HG03575 (cell line): ENCODE results near the gene COA8.

Source experiments
- ATAC-seq: cut with Tn5 transposase; IDR thresholded peaks from one replicate; pipeline ENCODE4 v1.9.1; 2021; ENCODE audit not compliant: unreplicated experiment, insufficient number of reproducible peaks, low FRiP score; ENCODE audit errors: extremely low read depth

Gene COA8

DNA sequence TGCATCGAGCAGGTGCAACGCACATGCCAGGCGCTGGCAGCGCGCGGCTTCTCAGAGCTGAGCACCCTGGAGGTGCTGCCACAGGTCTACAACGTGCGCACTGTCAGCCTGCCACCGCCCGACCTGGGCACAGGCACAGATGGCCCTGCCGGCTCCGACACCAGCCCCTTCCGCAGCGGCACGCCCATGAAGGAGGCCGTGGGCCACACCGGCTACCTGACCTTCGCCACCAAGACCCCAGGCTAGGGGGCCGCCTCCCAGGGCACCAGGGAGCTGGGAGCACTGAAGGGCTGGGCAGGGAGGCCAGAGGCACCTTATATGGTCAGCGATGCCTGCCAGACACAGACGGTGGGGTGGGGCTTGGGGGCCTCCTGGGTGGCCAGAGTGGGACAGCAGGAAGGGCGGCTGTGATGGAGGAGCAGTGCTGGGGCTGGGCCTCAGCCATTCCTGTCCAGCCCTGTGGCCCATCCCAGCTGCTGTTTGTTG is 28.1 kb upstream of the COA8 start:
- no peak for ATAC-seq

DNA sequence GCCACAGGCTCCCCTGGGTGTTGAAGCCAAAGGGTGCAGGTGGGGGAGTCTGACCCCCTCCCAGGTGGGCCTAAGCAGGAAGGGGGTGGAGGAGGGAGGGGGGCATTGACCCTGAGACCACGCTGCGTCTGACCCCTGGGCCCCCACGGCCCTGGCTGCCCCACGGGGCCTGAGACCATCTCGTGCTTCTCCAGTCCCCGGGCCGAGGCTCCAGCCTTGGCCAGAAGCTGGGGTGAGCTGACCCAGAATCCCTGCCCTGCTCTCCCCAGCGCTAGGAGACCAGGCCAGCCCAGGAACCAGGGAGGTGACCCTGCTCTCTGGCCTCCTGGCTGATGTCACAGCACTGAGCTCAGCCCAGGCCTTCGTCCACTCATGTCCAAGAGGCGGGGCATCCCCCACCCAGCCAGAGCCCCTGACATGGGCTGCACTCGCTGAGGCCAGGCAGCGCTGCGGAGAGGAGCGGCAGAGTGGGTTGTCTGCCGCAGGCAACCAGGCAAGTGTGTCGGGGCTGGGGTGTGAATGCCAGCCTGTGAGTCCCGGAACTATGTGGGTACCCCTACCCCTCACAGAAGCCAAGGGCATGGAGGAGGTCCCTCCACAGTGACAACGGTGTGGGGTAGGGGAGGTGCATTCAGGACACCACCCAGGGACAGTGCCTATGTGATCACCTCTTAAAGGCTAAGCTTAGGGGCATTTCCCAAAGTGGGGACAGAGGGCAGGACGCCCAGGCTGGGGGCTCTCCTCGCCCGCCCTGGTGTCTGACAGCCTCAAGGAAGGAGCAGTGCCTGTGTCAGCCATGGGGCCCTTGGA is 27.5 kb upstream of the COA8 start:
- ATAC-seq = no peak

GRCh38 chr14:103535891-103536565 is 26.7 kb upstream of the COA8 start:
- ATAC-seq = no peak

DNA sequence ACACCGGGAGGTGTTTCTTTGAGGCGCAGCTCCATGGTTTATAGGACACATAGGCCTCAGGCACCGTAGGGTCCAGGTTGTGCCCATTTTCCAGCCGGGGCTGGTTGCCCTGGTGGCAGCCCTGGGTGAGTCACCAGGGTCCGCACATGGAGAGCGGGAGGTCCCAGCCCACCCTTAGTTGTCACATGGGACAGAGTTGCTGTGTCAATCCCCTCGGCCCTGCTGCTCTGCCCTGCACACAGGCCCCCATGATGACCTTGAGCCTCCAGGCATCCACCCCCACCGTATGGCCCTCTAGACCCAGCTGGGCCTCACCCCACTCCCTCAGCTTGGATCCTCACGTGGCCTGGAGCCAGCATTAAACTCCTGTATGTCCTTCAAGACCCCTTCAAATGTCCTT is 26.1 kb upstream of the COA8 start:
- ATAC-seq = no peak

DNA sequence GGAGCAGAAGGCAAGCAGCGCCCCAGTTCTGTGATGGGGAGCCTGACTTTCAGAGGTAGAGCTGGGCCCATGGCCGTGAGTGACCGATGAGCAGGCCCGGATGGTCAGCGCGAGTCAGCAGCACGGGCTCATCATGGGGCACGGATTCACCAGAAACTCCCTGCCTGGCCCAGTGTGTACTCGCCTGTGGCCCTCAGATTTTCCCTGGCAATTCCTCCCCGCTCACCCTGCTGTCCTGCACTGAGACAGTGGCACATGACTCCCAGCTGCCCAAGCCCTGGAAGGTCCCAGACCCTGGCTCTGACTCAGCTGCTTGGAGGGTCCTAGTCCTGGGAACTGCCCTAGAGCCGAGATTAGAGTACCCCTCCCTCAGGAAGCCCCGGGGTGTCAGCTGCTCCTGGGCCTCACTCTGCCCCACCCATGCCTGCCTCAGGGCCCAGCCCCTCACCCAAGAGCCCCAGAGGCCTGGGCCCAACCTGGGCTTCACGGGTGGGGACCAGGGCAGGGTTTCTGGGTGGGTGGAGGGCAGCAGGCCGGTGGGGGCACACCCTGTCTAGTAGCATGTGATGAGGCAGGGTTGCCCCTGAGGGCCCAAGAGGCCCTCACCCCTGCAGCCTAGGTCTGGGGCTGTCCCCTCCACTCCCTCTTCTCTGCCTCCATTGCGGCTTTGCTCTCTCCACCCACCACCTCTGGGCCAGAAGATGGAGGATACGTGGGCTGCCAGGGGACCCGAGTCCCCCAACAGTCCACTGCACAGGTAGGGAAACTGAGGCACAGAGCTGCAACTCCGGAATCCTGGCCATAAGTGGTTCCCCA is 25.4 kb upstream of the COA8 start:
- ATAC-seq = no peak

DNA sequence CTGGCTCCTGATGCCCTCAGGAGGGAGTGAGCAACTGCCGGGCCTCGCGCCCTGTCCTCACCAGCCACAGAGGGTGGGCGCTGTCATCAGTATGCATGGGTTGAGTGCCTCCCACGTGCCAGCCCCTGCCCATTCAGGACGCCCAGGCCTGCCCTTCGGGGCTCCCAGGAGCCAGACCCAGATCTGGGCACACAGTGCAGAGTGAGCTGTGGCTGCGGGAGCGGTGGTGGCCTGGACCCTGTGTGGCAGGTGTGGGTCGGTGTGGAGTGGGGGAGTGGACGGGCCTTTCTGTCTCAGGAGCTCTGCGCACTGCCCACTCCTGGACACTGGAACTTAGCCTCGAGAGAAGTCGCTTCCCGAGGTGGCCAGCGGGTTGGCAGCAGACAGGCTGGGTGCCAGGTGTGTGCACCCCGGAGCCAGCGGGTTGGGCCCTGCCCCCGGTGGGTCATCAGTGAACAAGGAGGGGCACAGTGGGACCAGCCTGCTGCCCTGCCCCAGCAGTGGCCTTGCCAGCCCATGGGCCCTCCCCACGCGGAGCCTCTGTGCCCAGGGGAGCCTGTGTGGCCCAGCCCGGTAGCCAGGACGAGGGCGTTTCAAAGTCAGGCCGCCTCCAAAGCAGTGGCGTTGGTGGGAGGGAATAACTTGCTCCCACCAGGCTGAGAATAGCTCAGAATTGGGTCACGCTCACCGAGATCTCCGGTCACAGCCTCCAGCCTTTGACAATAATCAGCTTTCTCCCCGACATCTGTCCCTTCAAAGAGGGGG is 24.3 kb upstream of the COA8 start:
- ATAC-seq = no peak

- ATAC-seq = no peak
Measured at GRCh38 chr14:103539056-103539825, 23.5 kb upstream of the COA8 start.

- no peak for ATAC-seq
Measured at GRCh38 chr14:103540821-103541708, 21.7 kb upstream of the COA8 start.

GRCh38 chr14:103541709-103542604 is 20.8 kb upstream of the COA8 start:
- no peak for ATAC-seq

DNA sequence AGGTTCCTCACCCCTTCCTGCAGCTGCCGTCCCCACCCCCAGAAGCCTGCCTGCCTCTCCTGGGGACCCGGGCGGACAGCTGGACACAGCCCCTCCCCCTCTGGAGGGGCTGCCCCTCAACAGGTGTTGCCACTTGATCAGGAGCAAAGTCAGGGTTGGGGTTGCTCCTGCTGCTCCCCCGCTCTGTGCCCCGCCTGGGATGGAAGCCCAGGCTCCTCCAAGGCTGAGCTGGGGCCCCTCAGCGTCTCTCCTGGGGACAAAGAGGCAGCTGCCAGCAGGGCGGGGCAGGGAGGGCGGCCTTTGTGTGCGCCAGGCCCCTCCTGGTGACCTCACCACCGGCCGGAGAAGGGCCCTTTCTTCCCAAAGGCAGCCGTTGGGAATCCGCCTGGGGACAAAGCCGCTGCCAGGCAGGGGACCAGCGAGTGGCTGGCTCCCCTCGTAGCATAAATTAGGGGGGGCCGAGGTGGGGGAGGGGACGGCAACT is 20.1 kb upstream of the COA8 start:
- ATAC-seq = no peak

GRCh38 chr14:103543140-103543539 is 19.6 kb upstream of the COA8 start:
- no peak for ATAC-seq

DNA sequence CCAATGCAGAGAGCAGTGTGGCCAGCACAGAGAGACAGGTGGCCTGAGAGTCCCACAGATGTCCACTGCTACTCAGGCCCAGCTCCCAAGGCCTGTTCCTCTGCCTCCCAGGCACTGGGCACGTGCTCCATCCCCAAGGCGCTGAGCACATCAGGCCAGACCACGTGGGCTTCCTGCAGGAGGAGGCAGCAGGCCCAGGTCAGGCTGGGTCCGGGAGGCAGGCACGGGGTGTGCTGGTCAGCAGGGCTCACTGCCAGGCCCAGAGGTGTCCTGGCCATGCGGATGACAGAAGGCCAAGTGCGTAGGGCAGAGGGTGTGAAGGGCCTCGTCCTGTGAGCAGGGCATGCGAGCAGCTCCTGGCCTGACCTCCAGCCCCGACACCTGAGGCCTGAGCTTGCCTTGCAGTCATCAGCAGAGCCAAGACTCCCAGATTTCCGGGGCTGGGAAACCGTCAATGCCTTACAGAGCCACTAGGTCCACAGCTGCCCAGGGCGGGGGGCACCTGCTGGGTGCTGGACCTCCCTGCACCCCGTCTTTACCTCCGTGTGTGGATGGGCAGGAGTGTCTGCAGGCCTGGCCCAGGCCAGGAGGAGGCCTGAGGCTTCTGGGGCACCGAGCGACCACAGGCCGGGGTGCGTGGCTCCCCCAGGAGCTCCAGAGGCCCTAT is 18.9 kb upstream of the COA8 start:
- no peak for ATAC-seq

- ATAC-seq = no peak
Measured at GRCh38 chr14:103544388-103545218, 18.2 kb upstream of the COA8 start.

DNA sequence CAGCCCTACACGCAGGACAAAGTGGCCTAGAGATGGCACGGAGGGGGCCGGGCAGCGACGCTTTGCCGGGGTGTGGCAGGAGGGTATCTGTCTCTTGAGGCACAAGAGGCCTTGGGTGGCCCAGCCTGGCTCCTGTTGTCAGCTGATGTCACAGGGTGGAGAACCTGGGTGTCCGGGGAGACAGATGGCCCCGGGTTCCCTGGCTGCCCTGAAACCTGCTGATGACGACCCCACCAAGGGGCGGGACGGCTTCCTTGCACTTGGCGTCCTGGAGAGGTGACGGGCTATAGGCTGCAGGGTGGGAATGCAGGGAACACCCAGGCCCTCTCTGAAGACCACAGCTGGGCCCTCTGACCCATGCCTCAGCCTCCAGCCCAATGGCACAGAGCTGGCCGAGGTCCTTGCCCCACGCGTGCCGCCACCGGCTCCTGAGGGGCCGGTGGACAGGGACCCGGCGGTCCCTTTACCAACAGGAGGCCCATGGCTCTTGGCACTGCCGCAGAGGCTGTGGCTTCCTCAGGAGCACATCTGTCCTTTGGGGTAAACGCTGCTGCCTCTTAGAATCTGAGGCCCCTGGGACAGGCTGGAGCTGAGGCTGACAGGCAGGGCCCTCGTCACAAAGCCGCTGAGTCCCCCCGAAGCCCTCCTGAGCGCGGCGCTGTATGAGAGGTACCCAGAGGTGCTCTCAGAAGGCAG is 17.4 kb upstream of the COA8 start:
- ATAC-seq = no peak
